ENCODE measurements around the gene TRPC5OS.

The TRPC5OS gene

GRCh38 chrX:111875881-111876280 is at the start of gene TRPC5OS:
Gene TRPC5OS, plus strand, starts transcription at chrX:111876181. Its CDS starts 25,669 bp downstream, at chrX:111901850.
- Mint-ChIP-seq H3K9me3 (no peaks in the 10 kb centered on the region), H3K4me1 (no peaks in the 10 kb centered on the region), H3K4me3 (no peak within 1 kb of the TSS), H3K36me3 (no peaks in the 10 kb centered on the region), H3K27ac (no peak within 1 kb of the TSS)
- ATAC-seq (no peak), DNase-seq (ENCODE audit: low spot score in 2 of 2) (no peak)

- H3K27ac Mint-ChIP-seq: no peak overlapping the region
- no peaks in the 10 kb centered on the region for H3K4me1 Mint-ChIP-seq
- no peak for DNase-seq (ENCODE audit: low spot score in 2 of 2)
- no peak overlapping the region for H3K4me3 Mint-ChIP-seq
- H3K36me3 Mint-ChIP-seq: no peaks in the 10 kb centered on the region
- no peaks in the 10 kb centered on the region for H3K9me3 Mint-ChIP-seq
- no peak for ATAC-seq
Measured at GRCh38 chrX:111829345-111829744, 46.6 kb upstream of the TRPC5OS start.

- DNase-seq (ENCODE audit: low spot score in 2 of 2) (no peak), ATAC-seq (no peak)
- Mint-ChIP-seq H3K9me3 (no peaks in the 10 kb centered on the region), H3K4me3 (no peak overlapping the region), H3K27ac (no peak overlapping the region), H3K4me1 (no peaks in the 10 kb centered on the region), H3K36me3 (no peaks in the 10 kb centered on the region)
Measured at GRCh38 chrX:111830571-111830970, 45.4 kb upstream of the TRPC5OS start.

- Mint-ChIP-seq H3K27ac (no peak overlapping the region), H3K9me3 (no peaks in the 10 kb centered on the region), H3K36me3 (no peaks in the 10 kb centered on the region), H3K4me3 (no peak overlapping the region), H3K4me1 (no peaks in the 10 kb centered on the region)
- DNase-seq (ENCODE audit: low spot score in 2 of 2): no peak
- ATAC-seq: no peak
Measured at GRCh38 chrX:111831343-111831742, 44.6 kb upstream of the TRPC5OS start.

- no peak overlapping the region for H3K4me3 Mint-ChIP-seq
- ATAC-seq: no peak
- no peaks in the 10 kb centered on the region for H3K9me3 Mint-ChIP-seq
- no peak for DNase-seq (ENCODE audit: low spot score in 2 of 2)
- H3K36me3 Mint-ChIP-seq: no peaks in the 10 kb centered on the region
- no peak overlapping the region for H3K27ac Mint-ChIP-seq
- H3K4me1 Mint-ChIP-seq: no peaks in the 10 kb centered on the region
Measured at GRCh38 chrX:111837197-111837596, 38.8 kb upstream of the TRPC5OS start.

- Mint-ChIP-seq H3K4me1 (no peaks in the 10 kb centered on the region), H3K27ac (no peak overlapping the region), H3K9me3 (no peaks in the 10 kb centered on the region), H3K36me3 (no peaks in the 10 kb centered on the region), H3K4me3 (no peak overlapping the region)
- DNase-seq (ENCODE audit: low spot score in 2 of 2) (no peak), ATAC-seq (no peak)
Measured at GRCh38 chrX:111847491-111848133, 28.4 kb upstream of the TRPC5OS start.

GRCh38 chrX:111848541-111848940 is 27.4 kb upstream of the TRPC5OS start:
- no peak overlapping the region for H3K27ac Mint-ChIP-seq
- ATAC-seq (no peak), DNase-seq (ENCODE audit: low spot score in 2 of 2) (no peak)
- H3K4me3 Mint-ChIP-seq: no peak overlapping the region
- H3K36me3 Mint-ChIP-seq: no peaks in the 10 kb centered on the region
- H3K9me3 Mint-ChIP-seq: no peaks in the 10 kb centered on the region
- no peaks in the 10 kb centered on the region for H3K4me1 Mint-ChIP-seq

GRCh38 chrX:111850975-111851374 is 25.0 kb upstream of the TRPC5OS start:
- ATAC-seq (no peak), DNase-seq (ENCODE audit: low spot score in 2 of 2) (no peak)
- no peak overlapping the region for H3K4me3 Mint-ChIP-seq
- H3K36me3 Mint-ChIP-seq: no peaks in the 10 kb centered on the region
- no peaks in the 10 kb centered on the region for H3K4me1 Mint-ChIP-seq
- no peaks in the 10 kb centered on the region for H3K9me3 Mint-ChIP-seq
- no peak overlapping the region for H3K27ac Mint-ChIP-seq

GRCh38 chrX:111854556-111855490 is 21.2 kb upstream of the TRPC5OS start:
- Mint-ChIP-seq H3K36me3 (no peaks in the 10 kb centered on the region), H3K9me3 (no peaks in the 10 kb centered on the region), H3K27ac (no peak overlapping the region), H3K4me1 (no peaks in the 10 kb centered on the region), H3K4me3 (no peak overlapping the region)
- no peak for DNase-seq (ENCODE audit: low spot score in 2 of 2)
- no peak for ATAC-seq

GRCh38 chrX:111857534-111858060 is 18.4 kb upstream of the TRPC5OS start:
- ATAC-seq: no peak
- Mint-ChIP-seq H3K9me3 (no peaks in the 10 kb centered on the region), H3K4me3 (no peak overlapping the region), H3K27ac (no peak overlapping the region), H3K4me1 (no peaks in the 10 kb centered on the region), H3K36me3 (no peaks in the 10 kb centered on the region)
- DNase-seq (ENCODE audit: low spot score in 2 of 2): no peak

GRCh38 chrX:111861605-111862004 is 14.4 kb upstream of the TRPC5OS start:
- H3K27ac Mint-ChIP-seq: no peak overlapping the region
- DNase-seq (ENCODE audit: low spot score in 2 of 2): no peak
- no peaks in the 10 kb centered on the region for H3K9me3 Mint-ChIP-seq
- H3K4me1 Mint-ChIP-seq: no peaks in the 10 kb centered on the region
- H3K4me3 Mint-ChIP-seq: no peak overlapping the region
- ATAC-seq: no peak
- no peaks in the 10 kb centered on the region for H3K36me3 Mint-ChIP-seq

- DNase-seq (ENCODE audit: low spot score in 2 of 2) (no peak), ATAC-seq (no peak)
- Mint-ChIP-seq H3K36me3 (no peaks in the 10 kb centered on the region), H3K9me3 (no peaks in the 10 kb centered on the region), H3K4me3 (no peak overlapping the region), H3K27ac (no peak overlapping the region), H3K4me1 (no peaks in the 10 kb centered on the region)
Measured at GRCh38 chrX:111867236-111867635, 8.7 kb upstream of the TRPC5OS start.

- H3K27ac Mint-ChIP-seq: no peak overlapping the region
- no peaks in the 10 kb centered on the region for H3K36me3 Mint-ChIP-seq
- H3K4me3 Mint-ChIP-seq: no peak overlapping the region
- H3K4me1 Mint-ChIP-seq: no peaks in the 10 kb centered on the region
- ATAC-seq (no peak), DNase-seq (ENCODE audit: low spot score in 2 of 2) (no peak)
- H3K9me3 Mint-ChIP-seq: no peaks in the 10 kb centered on the region
Measured at GRCh38 chrX:111868726-111869638, 7.0 kb upstream of the TRPC5OS start.

- Mint-ChIP-seq H3K36me3 (no peaks in the 10 kb centered on the region), H3K9me3 (no peaks in the 10 kb centered on the region), H3K4me1 (no peaks in the 10 kb centered on the region), H3K4me3 (no peak overlapping the region), H3K27ac (no peak overlapping the region)
- ATAC-seq (no peak), DNase-seq (ENCODE audit: low spot score in 2 of 2) (no peak)
Measured at GRCh38 chrX:111869639-111870034, 6.3 kb upstream of the TRPC5OS start.

- no peak overlapping the region for H3K27ac Mint-ChIP-seq
- ATAC-seq (no peak), DNase-seq (ENCODE audit: low spot score in 2 of 2) (no peak)
- no peak overlapping the region for H3K4me3 Mint-ChIP-seq
- no peaks in the 10 kb centered on the region for H3K36me3 Mint-ChIP-seq
- no peaks in the 10 kb centered on the region for H3K9me3 Mint-ChIP-seq
- no peaks in the 10 kb centered on the region for H3K4me1 Mint-ChIP-seq
Measured at GRCh38 chrX:111874241-111874640, 1.7 kb upstream of the TRPC5OS start.

Data from stimulated activated effector memory CD8-positive, alpha-beta T cell treated with anti-CD3 and anti-CD28 coated beads, Interleukin-12 subunit alpha, Interleukin-12 subunit beta, amount 100 ng/mL, for 72 hours (primary cell).